HCT116 (cell line): ENCODE measurements around the gene TPH2. TPM values are rescaled to one million over a fixed set of nuclear protein-coding genes. Genes with fewer than 3 reads are reported as not detected.

Source experiments
- ATAC-seq: fragments of 200-7000 bp; cut with Tn5 transposase; 2 replicates; pipeline ENCODE4 v1.9.1; 2020; ENCODE audit warnings: mild to moderate bottlenecking, moderate library complexity
- BruUV-seq: library from RNA; stranded (reverse); fragments of 400-500 nt; replicated peaks from 2 replicates; lab custom pipeline; 2021; lab: Mats Ljungman, UMichigan
- CTCF ChIA-PET: fragments of 300-600 bp; sonication (Branson Sonifier 250); formaldehyde crosslinking; loops from one replicate; lab custom pipeline; 2021; ENCODE audit warnings: antibody characterized with exemption; lab: Charles Lee
- POLR2A ChIA-PET: fragments of 300-600, 350-600 bp; sonication (Branson Sonifier 250); formaldehyde crosslinking; loops from one replicate; lab custom pipeline; 2021; ENCODE audit warnings: antibody characterized with exemption; lab: Charles Lee
- RAD21 ChIA-PET, 2 experiments: fragments of 300-600 bp; sonication (Branson Sonifier 250); formaldehyde crosslinking; loops; one replicate each; lab custom pipeline; 2023; ENCODE audit warnings: low total read pairs in 2 of 2; ENCODE audit not compliant: uncharacterized antibody in 2 of 2, unreplicated experiment in 2 of 2, low non-redundant PET in 1 of 2; lab: Charles Lee
- DNase-seq: peaks from one replicate; pipeline ENCODE4 v3.0.0-alpha.2; 2010; ENCODE audit warnings: low read depth, low spot score
- H2AFZ ChIP-seq: fragments of 200-600 bp; shearing (Covaris generic), sonication (generic); 2 replicates; pipeline ENCODE4 v1.6.1; 2017; ENCODE audit warnings: low read depth, mixed run types, mixed read lengths, antibody characterized with exemption, low read length; ENCODE audit not compliant: poor library complexity, severe bottlenecking
- H3K27ac ChIP-seq: 2 replicates; pipeline ENCODE4 v1.5.1; 2012; ENCODE audit warnings: low read depth, low read length
- H3K27me3 ChIP-seq: fragments of 200-600 bp; sonication (generic); 2 replicates; pipeline ENCODE4 v1.6.1; 2016; ENCODE audit warnings: mixed run types, low read length, mixed read lengths; ENCODE audit not compliant: insufficient read depth
- H3K36me3 ChIP-seq, 2 experiments: fragments of 200-500 bp in 1 of 2; fragments of 200-600 bp in 1 of 2; sonication (Bioruptor generic) in 1 of 2; sonication (generic) in 1 of 2; 2 replicates each; pipeline versions ENCODE4 v1.5.1 to v1.6.1; 2014 to 2016; ENCODE audit warnings: low read length in 2 of 2, inconsistent platforms in 1 of 2, mixed read lengths in 1 of 2, mixed run types in 1 of 2; ENCODE audit not compliant: insufficient read depth in 2 of 2, control insufficient read depth in 1 of 2
- H3K4me1 ChIP-seq, 2 experiments: fragments of 200-600 bp in 1 of 2; sonication (generic) in 1 of 2; 2 replicates each; pipeline versions ENCODE4 v1.5.1 to v1.6.1; 2012 to 2017; ENCODE audit warnings: low read length in 2 of 2, inconsistent platforms in 1 of 2, mild to moderate bottlenecking in 1 of 2, mixed read lengths in 1 of 2, mixed run types in 1 of 2, moderate library complexity in 1 of 2; ENCODE audit not compliant: insufficient read depth in 2 of 2, control insufficient read depth in 1 of 2
- H3K4me2 ChIP-seq: fragments of 200-600 bp; sonication (generic); 2 replicates; pipeline ENCODE4 v1.6.1; 2017; ENCODE audit warnings: mixed run types, low read length, mixed read lengths
- H3K4me3 ChIP-seq, 2 experiments: fragments of 200-600 bp in 1 of 2; sonication (generic) in 1 of 2; replicated peaks in 1 of 2; 2 replicates each; pipeline ENCODE4 v1.5.1; 2011 to 2016; ENCODE audit warnings: low read length in 2 of 2, control low read depth in 1 of 2, low read depth in 1 of 2, mild to moderate bottlenecking in 1 of 2, mixed read lengths in 1 of 2, mixed run types in 1 of 2
- H3K79me2 ChIP-seq: fragments of 200-600 bp; sonication (generic); 2 replicates; pipeline ENCODE4 v1.6.1; 2017; ENCODE audit warnings: mild to moderate bottlenecking, mixed run types, low read length, moderate library complexity, mixed read lengths; ENCODE audit not compliant: insufficient read depth
- H3K9ac ChIP-seq: fragments of 200-600 bp; sonication (generic); 2 replicates; pipeline ENCODE4 v1.6.1; 2016; ENCODE audit warnings: low read length, mixed read lengths
- H3K9me2 ChIP-seq: fragments of 200-600 bp; sonication (generic), shearing (Covaris generic); 2 replicates; pipeline ENCODE4 v1.6.1; 2017; ENCODE audit warnings: mixed run types, mild to moderate bottlenecking, moderate library complexity; ENCODE audit not compliant: insufficient read depth
- H3K9me3 ChIP-seq, 2 experiments: fragments of 200-500 bp in 1 of 2; fragments of 200-600 bp in 1 of 2; sonication (Bioruptor generic) in 1 of 2; sonication (generic) in 1 of 2; 2 replicates each; pipeline ENCODE4 v1.6.1; 2014 to 2017; ENCODE audit warnings: low read length in 2 of 2, mixed read lengths in 2 of 2, inconsistent platforms in 1 of 2, low read depth in 1 of 2, mild to moderate bottlenecking in 1 of 2, mixed run types in 1 of 2, moderate library complexity in 1 of 2; ENCODE audit not compliant: control insufficient read depth in 1 of 2, insufficient read depth in 1 of 2
- H4K20me1 ChIP-seq: fragments of 200-600 bp; sonication (generic), shearing (Covaris generic); 2 replicates; pipeline ENCODE4 v1.6.1; 2017; ENCODE audit warnings: mixed run types, mild to moderate bottlenecking, moderate library complexity; ENCODE audit not compliant: insufficient read depth
- CBX3 ChIP-seq: IDR thresholded peaks from 2 replicates; pipeline ENCODE4 v1.6.1; 2012; ENCODE audit warnings: low read depth
- CEBPB ChIP-seq: IDR thresholded peaks from 2 replicates; pipeline ENCODE4 v1.6.1; 2012; ENCODE audit warnings: low read depth
- CTCF ChIP-seq, 3 experiments: fragments of 200-600 bp in 1 of 3; sonication (generic) in 1 of 3; IDR thresholded peaks in 2 of 3; conservative IDR thresholded peaks in 1 of 3; 2 replicates each; pipeline ENCODE4 v1.5.1; 2012 to 2017; ENCODE audit warnings: low read depth in 2 of 3, low read length in 2 of 3, antibody characterized with exemption in 1 of 3, borderline replicate concordance in 1 of 3, control low read depth in 1 of 3, mild to moderate bottlenecking in 1 of 3, mixed read lengths in 1 of 3, mixed run types in 1 of 3, moderate library complexity in 1 of 3; ENCODE audit not compliant: insufficient read depth in 1 of 3
- EGR1 ChIP-seq: IDR thresholded peaks from 2 replicates; pipeline ENCODE4 v1.6.1; 2012; ENCODE audit warnings: low read depth
- EZH2 ChIP-seq: fragments of 200-600 bp; sonication (generic); IDR thresholded peaks from 2 replicates; pipeline ENCODE4 v1.6.1; 2017; ENCODE audit warnings: antibody characterized with exemption, mixed run types
- JUND ChIP-seq: IDR thresholded peaks from 2 replicates; pipeline ENCODE4 v1.6.1; 2012
- MAX ChIP-seq: IDR thresholded peaks from 2 replicates; pipeline ENCODE4 v1.6.1; 2012
- POLR2A ChIP-seq: IDR thresholded peaks from 2 replicates; pipeline ENCODE4 v1.7.0; 2011; ENCODE audit warnings: borderline replicate concordance; ENCODE audit not compliant: insufficient read depth, insufficient read length; ENCODE audit errors: extremely low read depth
- POLR2AphosphoS5 ChIP-seq: IDR thresholded peaks from 2 replicates; pipeline ENCODE4 v1.6.1; 2011; ENCODE audit warnings: mild to moderate bottlenecking, low read depth, low read length, moderate library complexity
- REST ChIP-seq: IDR thresholded peaks from 2 replicates; pipeline ENCODE4 v1.6.1; 2012; ENCODE audit warnings: low read depth
- SP1 ChIP-seq: IDR thresholded peaks from 2 replicates; pipeline ENCODE4 v1.6.1; 2012; ENCODE audit warnings: low read depth
- TCF7L2 ChIP-seq: IDR thresholded peaks from 2 replicates; pipeline ENCODE4 v1.7.0; 2011; ENCODE audit warnings: borderline replicate concordance, inconsistent platforms; ENCODE audit not compliant: insufficient read depth, insufficient read length; ENCODE audit errors: extremely low read depth
- ZBTB33 ChIP-seq: IDR thresholded peaks from 2 replicates; pipeline ENCODE4 v1.6.1; 2011; ENCODE audit warnings: mild to moderate bottlenecking, low read length, moderate library complexity; ENCODE audit not compliant: insufficient replicate concordance; ENCODE audit errors: extremely low read depth
- intact Hi-C: fragments of 100-400 bp; cut with micrococcal nuclease; formaldehyde crosslinking; loops from 2 replicates; pipeline ENCODE4 v1.10.0; 2022
- total RNA-seq: library from RNA; stranded (reverse); gene quantifications from one replicate; pipeline ENCODE4 v1.2.1, GENCODE V29; 2021; ENCODE audit not compliant: unreplicated experiment
- TF ChIP-seq, protein P1 (sequence below): IDR thresholded peaks from 2 replicates; pipeline ENCODE4 v1.6.1; 2012

Gene TPH2
- total RNA-seq, 1 experiment from 2014 or later, result not detected

GRCh38 chr12:72031066-72031465 is 92.4 kb downstream of the TPH2 start:
- intact Hi-C loops, result no loop called here
- Histone ChIP-seq H3K9ac (no peak overlapping the region), H3K4me1 (no peaks in the 10 kb centered on the region), H3K27ac (no peak overlapping the region), H3K27me3 (no peaks in the 10 kb centered on the region), H3K79me2 (no peaks in the 10 kb centered on the region), H3K36me3 (no peaks in the 10 kb centered on the region), H3K4me3 (no peak overlapping the region), H3K9me2 (no peaks in the 10 kb centered on the region), H3K4me2 (no peak overlapping the region), H3K9me3 (no peaks in the 10 kb centered on the region), H2AFZ (no peak overlapping the region), H4K20me1 (no peaks in the 10 kb centered on the region)
- CTCF ChIA-PET, result no interaction called here
- TF ChIP-seq TCF7L2 (no peak), MAX (no peak), POLR2AphosphoS5 (no peak), EGR1 (no peak), SP1 (no peak), JUND (no peak), ZBTB33 (no peak), REST (no peak), EZH2 (no peak), CTCF (IDR thresholded peaks at IDR 0.05 in 2 of 3, conservative IDR thresholded peaks at IDR 0.05 in 1 of 3; ENCODE audit: borderline replicate concordance in 1 of 3, insufficient read depth in 1 of 3, low read depth in 2 of 3, low read length in 2 of 3) (no peak), POLR2A (no peak), CBX3 (no peak), CEBPB (no peak)
- TF ChIP-seq, protein P1, sequence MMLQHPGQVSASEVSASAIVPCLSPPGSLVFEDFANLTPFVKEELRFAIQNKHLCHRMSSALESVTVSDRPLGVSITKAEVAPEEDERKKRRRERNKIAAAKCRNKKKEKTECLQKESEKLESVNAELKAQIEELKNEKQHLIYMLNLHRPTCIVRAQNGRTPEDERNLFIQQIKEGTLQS, result no peak
- POLR2A ChIA-PET, result no interaction called here
- DNase-seq (no peak), ATAC-seq (no peak)
- BruUV-seq, result no TSS peak
- RAD21 ChIA-PET, result no interaction called here
